ENCODE results near the gene ENTHD1. TPM values are rescaled to one million over a fixed set of nuclear protein-coding genes. Genes with fewer than 3 reads are reported as not detected.

The ENTHD1 gene
- total and polyA plus RNA-seq, 2 of the 8 experiments (the other 6 are each of a cell fraction or from before 2014, with no cell fraction given): not detected

GRCh38 chr22:39721206-39722031 lies 172.1 kb downstream of the ENTHD1 start:
- Histone ChIP-seq H3K14ac (ENCODE audit: insufficient read length) (no peak overlapping the region), H2BK12ac (ENCODE audit: low read depth, low read length) (no peak overlapping the region), H4K5ac (ENCODE audit: insufficient read length, low read depth, low read length) (no peak overlapping the region), H2BK5ac (ENCODE audit: low read depth, low read length) (no peak overlapping the region), H3K4ac (replicated peaks; ENCODE audit: insufficient read length, low read depth, low read length) (no peak overlapping the region), H3K23ac (ENCODE audit: insufficient read length) (no peak overlapping the region), H2BK20ac (ENCODE audit: low read length) (no peak overlapping the region), H3K79me2 (ENCODE audit: control insufficient read depth in 1 of 2, insufficient read depth in 2 of 2, low read length in 2 of 2) (no peaks in the 10 kb centered on the region), H4K20me1 (replicated peaks in 1 of 2; ENCODE audit: control insufficient read depth in 1 of 2, insufficient read depth in 2 of 2, low read length in 2 of 2) (no peaks in the 10 kb centered on the region), H3K9me3 (ENCODE audit: insufficient read depth in 2 of 2, low read depth in 1 of 2, low read length in 1 of 2) (no peaks in the 10 kb centered on the region), H3K36me3 (ENCODE audit: control insufficient read depth in 2 of 4, insufficient read depth in 4 of 4, low read length in 3 of 4) (no peaks in the 10 kb centered on the region), H2BK120ac (replicated peaks; ENCODE audit: low read depth, low read length) (no peak overlapping the region), H3K4me1 (replicated peaks in 1 of 4; ENCODE audit: control insufficient read depth in 3 of 4, insufficient read depth in 4 of 4, low read length in 3 of 4) (no peaks in the 10 kb centered on the region; a peak in 1 of 7 replicates), H4K8ac (ENCODE audit: extremely low read depth, insufficient read depth, low read length) (peak overlapping the region; percentile 29; the same call in 1 of the 2 replicates), H3K27ac (ENCODE audit: low read depth, low read length) (no peak overlapping the region), H2AFZ (ENCODE audit: low read length) (no peak overlapping the region), H3K79me1 (ENCODE audit: low read depth, low read length) (no peaks in the 10 kb centered on the region), H2AK5ac (ENCODE audit: low read depth, low read length) (no peak overlapping the region), H3K23me2 (ENCODE audit: low read depth, low read length) (no peaks in the 10 kb centered on the region), H3K4me2 (ENCODE audit: insufficient read depth in 1 of 2, low read depth in 2 of 2, low read length in 2 of 2) (no peak overlapping the region), H3K27me3 (replicated peaks in 1 of 4; ENCODE audit: control insufficient read depth in 3 of 4, extremely low read depth in 1 of 4, insufficient read depth in 3 of 4, low read length in 3 of 4) (no peaks in the 10 kb centered on the region), H3K18ac (ENCODE audit: extremely low read depth, low read length) (no peak overlapping the region), H3K56ac (replicated peaks; ENCODE audit: insufficient read length, low read depth, low read length) (no peak overlapping the region), H2BK15ac (ENCODE audit: low read length) (no peak overlapping the region), H3K4me3 (ENCODE audit: extremely low read depth in 1 of 4, insufficient read depth in 2 of 4, low read depth in 3 of 4, low read length in 4 of 4) (no peak overlapping the region), H3K9ac (replicated peaks in 1 of 4; ENCODE audit: extremely low read depth in 1 of 4, low read depth in 3 of 4, low read length in 3 of 4) (no peak overlapping the region), H4K91ac (replicated peaks; ENCODE audit: insufficient read length, low read length) (no peak overlapping the region)
- 84% methylated on average over 9 of the region's 9 CpGs; no CpG with 5 or more reads in 1 of the 2 experiments for WGBS, 2 experiments (ENCODE audit: extremely low coverage in 1 of 2, insufficient coverage in 1 of 2, insufficient read length in 1 of 2, insufficient replicate concordance in 2 of 2, low coverage in 1 of 2, low lambda C conversion rate in 2 of 2, missing lambda C conversion rate in 1 of 2)
- ChIA-PET POLR2A (ENCODE audit: partially characterized antibody) (no interaction called here), CTCF (ENCODE audit: partially characterized antibody) (interaction anchor here (1.2 kb wide), 1 partner anchor 178 kb away, joined by 3 read pairs; no protein-coding TSS in a partner anchor)
- FAIRE-seq (no peak), DNase-seq (ENCODE audit: low read depth in 1 of 2, low spot score in 2 of 2) (no peak)
- TF ChIP-seq HDAC2 (IDR thresholded peaks at IDR 0.05; ENCODE audit: borderline replicate concordance in 1 of 2, low read depth in 2 of 2, low read length in 2 of 2) (no peak), CBX5 (IDR thresholded peaks at IDR 0.05; ENCODE audit: low read depth, low read length) (no peak), POU5F1 (IDR thresholded peaks at IDR 0.05; ENCODE audit: low read depth, low read length) (no peak), SP2 (IDR thresholded peaks at IDR 0.05; ENCODE audit: low read length) (no peak), CTCF (IDR thresholded peaks at IDR 0.05; ENCODE audit: control extremely low read depth in 1 of 3, insufficient read depth in 1 of 3, low read depth in 1 of 3, low read length in 3 of 3) (no peak), ATF3 (IDR thresholded peaks at IDR 0.05; ENCODE audit: insufficient read depth, low read depth, low read length) (no peak), SIRT6 (IDR thresholded peaks at IDR 0.05; ENCODE audit: low read length) (no peak), SIN3A (conservative IDR thresholded peaks at IDR 0.05 in 1 of 2, IDR thresholded peaks at IDR 0.05 in 1 of 2; ENCODE audit: low read depth in 1 of 2, low read length in 2 of 2) (no peak), POLR2AphosphoS5 (IDR thresholded peaks at IDR 0.05; ENCODE audit: low read depth, low read length) (no peak)

All from H1 (cell line).